Measurements from ENCODE around the gene PRDM12.

The PRDM12 gene

DNA sequence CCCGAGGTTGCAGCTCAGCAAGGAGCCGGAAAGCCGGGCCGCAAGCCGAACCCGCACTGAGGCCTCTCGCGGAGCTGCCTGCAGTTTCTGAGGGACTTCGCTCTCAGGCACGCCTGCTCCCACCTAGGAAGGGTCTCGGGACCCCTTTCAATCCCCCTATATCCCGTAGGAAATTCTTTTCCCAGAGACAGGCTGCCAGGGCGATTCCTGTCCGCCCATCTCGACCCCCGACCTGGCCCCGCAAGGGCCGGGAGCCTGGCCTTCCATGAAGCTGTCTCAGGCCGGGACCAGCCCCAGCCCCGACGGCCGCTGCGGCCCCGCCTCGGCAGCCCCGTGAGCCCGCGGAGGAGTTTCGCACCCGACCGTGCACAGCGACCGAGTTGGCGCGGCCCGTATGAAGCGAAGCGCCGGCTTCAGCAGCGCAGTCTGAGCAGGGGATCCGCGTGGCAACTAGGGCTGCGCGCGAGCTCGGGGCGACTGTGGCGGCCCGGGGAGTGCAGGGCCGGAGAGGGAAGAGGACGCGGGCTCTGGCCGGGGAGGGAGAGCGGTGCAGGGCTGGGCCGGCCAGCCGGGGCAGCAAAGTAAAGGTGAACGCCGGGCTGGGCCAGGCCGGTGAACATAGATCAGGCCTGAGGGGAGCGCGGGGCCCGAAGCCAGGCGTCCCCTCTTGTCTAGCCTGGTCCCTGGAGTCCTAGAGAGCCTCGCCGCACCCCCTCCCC is 977 bp upstream of the PRDM12 start:
- intact Hi-C loops (cut with DNase I), result no loop called here
- no peak for DNase-seq

DNA sequence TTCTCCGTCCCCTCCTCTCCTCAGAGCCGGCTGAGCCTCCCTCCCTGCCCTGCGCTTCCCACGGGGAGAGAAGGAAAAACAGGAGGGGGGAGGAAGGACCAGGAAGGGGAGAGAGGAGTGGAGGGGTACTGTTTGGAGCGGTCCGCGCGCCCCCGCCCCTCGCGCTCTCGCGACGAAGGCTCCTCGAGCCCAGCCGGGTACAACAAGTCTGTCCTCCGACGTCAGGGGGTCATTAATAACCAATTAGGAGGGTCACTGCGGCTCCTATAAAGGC is 480 bp upstream of the PRDM12 start:
- intact Hi-C loops (cut with DNase I), result no loop called here
- no peak for DNase-seq

DNA sequence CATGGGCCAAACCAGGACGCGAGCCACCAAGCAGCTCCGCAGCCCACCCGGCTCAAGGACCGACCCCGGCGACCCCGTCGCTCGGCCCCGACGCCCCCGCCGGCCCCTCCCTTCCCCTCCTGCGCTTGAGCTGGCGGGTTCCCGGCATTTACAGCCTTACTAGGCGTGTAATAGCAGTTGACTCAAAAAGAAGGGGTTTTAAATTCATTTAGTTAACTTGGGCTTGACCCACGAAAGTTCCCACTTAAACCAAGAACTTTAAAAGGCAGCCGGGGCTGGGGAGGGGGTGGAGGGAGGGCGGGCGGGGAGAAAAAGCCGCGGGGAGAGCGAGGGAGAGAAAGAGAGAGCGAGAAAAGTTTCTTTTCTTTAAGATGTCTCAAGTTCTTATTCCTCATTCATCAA is 636 bp downstream of the PRDM12 start:
- intact Hi-C loops (cut with DNase I), result no loop called here
- no peak for DNase-seq

DNA sequence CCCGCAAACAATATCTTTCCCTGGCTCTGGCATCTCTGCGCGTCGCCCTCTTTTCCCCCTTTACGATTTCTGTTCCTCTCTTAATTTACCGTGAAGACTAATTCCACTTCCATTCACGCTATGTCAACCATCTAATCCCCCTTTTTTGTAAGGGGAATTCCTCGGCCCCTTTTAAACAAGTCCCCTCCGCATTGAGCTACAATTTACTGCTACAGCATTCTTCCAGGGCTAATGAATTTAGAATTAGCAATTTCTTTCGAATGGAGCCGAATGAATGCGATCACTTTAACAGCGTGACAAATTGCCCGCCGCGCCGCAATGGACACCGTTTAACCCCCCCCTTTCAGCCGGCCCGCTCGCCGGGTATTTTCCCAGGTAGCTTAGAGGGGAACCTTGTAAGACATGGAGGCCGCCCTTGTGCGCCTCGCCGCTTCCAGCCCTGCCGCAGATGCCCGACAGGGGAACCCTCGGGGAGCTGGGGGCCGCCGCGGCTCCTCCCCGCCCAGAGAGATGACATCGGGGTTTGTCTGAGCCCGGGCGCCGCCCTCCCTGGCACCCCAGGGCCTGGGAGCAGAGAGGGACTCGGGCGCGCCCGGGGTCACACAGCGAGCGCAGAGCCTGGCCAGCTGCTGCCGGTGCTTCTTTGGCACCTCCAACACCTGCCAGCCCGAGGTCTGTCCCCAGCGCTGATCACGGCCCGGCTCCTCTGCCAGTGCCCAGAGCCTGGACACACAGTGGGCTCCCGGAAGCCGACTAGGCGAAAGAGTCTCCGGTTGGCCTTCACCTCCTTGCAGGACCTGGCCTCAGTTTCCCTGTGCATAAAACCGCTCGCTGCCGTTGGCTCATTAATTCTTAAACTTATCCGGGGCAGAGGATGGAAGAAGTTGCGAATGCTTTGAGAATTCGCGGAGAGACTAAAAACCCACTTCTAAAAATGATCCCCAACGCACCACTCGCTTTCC is 1.3 kb downstream of the PRDM12 start:
- no peak for DNase-seq
- intact Hi-C loops (cut with DNase I), result no loop called here

DNA sequence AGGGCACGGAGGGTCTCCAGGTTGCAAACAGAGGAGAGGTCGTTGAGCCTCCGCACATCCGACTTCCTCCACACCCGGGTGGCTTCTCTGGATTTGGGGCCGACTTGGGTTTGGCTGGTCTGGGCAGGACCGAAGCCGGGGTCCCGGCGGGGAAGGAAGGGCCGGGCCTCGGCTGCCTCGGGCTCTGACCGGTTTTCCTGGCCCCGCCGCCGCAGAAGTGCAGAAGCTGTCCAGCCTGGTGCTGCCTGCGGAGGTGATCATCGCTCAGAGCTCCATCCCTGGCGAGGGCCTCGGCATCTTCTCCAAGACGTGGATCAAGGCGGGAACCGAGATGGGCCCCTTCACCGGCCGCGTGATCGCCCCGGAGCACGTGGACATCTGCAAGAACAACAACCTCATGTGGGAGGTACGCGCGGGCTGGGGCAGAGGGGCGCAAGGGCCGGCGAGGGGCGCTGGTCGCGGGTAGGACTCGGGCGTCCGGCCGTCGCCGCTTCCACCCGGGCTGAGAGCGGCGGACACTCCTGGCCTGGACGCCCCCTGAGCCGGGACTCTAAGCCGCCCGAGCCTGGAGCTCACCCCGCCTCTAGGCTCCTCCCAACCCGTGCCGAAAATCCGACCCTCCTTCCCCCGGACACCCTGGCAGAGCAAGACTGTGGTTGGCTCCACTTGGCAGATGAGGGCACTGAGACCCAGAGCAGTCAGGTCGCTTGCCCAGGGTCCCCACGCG is 2.2 kb downstream of the PRDM12 start:
- no peak for DNase-seq
- intact Hi-C loops (cut with DNase I), result no loop called here

DNA sequence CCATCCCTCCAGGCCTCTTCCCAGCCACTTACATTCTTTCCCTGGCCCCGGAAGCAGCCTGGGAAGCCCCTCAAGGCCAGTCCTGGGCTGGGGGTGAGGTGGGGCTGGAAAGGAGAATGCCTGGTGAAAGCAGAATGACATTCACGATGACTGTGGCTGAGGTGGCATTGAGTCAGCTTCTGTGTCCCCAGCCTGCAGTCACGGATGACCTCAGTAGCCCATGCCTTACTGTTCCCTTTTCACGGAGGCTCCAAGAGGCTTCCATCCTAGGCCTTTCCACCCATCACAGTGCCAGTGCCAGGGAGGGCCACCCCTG is 2.7 kb downstream of the PRDM12 start:
- intact Hi-C loops (cut with DNase I), result no loop called here
- no peak for DNase-seq

DNA sequence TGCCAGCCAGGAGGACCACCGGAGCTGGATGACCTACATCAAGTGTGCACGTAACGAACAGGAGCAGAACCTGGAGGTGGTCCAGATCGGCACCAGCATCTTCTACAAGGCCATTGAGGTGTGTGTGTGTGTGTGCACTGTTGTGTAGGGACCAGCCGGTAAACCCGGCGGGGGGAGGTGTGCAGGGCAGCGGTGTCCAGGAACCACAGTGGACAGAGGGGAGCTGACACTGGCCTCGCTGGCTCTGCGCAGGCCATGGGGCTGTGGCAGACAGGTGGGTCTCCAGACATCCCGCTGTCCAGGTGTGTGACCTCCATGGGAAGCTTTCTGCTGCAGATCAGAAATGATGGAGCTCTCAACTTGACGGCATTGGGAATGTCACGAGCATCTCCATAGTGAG is 3.8 kb downstream of the PRDM12 start:
- DNase-seq, result no peak
- intact Hi-C loops (cut with DNase I), result no loop called here

DNA sequence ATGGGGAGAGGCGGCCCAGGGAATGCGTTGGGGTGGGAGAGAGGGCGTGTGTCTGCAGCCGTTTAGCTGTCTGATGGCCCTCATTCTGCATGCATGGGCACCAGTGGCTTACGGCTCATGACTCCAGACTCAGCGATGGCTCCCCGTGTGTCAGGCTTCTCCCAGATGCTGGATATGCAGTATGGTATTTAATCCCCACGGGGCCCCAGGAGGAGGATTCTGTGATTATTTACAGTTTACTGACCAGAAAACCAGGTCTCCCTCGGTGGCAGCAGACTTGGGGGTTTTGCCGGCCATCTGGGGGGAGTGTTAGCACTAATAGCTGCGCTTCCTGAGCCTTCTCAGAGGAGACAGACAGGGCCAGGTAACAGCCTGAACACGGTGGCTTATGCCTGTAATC is 4.3 kb downstream of the PRDM12 start:
- no peak for DNase-seq
- intact Hi-C loops (cut with DNase I), result no loop called here

DNA sequence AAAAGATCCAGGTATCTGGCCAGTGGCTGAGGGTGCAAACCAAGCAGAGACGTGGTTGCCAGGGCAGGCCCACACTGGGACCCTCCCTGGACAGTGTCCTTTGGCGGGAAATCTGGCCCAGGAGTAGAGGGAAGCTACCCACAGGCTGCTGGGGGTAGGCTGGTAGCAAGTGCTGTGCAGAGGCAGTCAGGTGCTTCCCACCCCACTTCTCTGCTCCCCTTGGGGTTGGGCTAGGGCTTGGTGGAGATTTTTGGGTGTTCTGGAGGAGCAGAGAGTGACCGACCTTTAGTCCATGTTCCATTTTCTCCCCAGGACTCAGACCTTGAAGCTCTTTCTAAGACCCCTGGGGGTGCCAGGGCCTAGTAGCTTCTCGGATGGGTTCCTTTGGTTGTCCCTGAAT is 5.6 kb downstream of the PRDM12 start:
- DNase-seq, result no peak
- intact Hi-C loops (cut with DNase I), result no loop called here

DNA sequence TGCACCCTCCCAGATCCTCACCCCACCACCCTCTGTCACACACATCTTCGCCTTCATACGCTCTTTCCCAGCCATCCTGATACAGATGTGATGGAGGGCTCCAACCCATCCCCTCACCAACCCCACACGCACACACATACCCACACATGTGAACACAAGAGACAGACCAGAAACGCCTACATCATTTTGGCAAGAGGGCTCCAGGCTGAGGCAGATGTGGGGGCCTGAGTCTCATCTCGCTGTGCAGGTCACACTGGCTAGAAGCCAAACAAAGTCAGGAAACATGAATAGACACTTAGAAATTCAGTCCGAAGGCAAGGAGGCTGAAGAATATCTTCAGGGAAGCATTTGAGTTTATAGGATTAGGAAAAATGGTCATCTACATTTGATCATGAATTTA is 6.2 kb downstream of the PRDM12 start:
- intact Hi-C loops (cut with DNase I), result no loop called here
- DNase-seq, result no peak

DNA sequence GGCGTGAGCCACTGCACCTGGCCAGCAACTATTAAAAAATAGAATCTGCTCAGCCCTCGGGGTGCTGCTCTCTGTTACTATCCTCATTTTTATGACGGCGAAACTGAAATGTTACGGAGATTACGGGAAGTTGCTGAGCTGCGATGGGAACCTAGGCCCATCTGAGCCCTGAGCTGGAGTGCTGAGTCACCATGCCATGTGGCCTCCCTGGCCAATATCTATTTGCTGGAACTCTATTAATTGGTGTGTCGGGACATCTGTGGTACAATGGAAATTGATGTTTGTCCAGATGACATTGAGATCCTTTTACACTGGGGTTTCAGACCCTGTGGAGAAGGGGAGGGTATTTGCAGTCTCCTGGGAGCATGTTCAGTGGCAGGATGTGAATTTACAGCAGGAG is 8.1 kb downstream of the PRDM12 start:
- intact Hi-C loops (cut with DNase I), result no loop called here
- DNase-seq, result no peak

DNA sequence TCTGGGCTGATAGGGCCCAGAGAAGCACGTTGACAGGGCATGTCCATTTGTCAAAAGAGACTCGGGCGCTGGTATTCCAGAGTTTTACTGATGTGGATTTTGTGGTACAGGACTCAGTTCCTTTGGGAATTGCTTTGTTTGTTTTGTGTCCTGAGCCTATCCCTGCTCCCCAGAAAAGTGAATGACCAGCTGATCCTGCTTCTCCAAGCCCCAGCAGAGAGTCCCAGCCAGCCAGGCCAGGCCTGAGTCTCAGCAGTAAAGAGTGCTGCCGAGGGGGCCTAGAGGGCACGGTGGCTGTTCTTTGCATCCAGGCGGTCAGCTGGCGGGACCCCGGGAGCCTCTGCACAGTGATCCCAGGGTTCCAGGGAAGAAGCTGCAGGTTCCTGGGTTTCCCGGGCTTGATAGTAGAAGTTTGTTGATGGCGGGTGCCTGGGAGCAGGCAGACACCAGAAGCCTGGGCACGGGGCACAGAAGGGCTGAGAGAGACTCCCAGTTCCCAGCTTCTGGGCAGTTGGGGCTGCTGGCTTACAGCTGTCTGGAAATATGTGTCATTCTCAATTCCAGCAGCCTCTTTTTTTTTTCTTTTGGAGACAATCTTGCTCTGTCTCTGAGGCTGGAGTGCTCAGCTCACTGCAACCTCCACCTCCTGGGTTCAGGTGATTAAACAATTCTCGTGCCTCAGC is 8.7 kb downstream of the PRDM12 start:
- DNase-seq, result no peak
- intact Hi-C loops (cut with DNase I), result no loop called here

DNA sequence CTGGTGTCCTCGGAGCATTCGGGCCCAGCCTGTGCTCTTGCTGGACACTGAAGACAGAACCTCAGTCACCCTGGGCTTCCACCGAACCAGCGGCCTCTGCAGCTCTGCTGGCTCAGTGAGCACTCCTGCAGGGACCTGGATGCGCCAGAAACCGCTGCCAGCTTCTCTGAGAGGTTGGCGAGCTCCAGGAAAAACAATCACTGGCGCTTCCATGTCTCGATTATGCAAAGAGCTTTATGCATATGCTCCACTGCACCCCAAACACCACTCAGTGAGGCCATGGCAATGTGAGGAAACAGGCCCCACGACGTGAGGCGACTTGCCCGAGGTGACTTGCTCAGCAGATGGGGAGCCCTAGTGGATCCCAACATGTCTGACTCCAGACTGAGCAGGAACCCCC is 11.0 kb downstream of the PRDM12 start:
- no peak for DNase-seq
- intact Hi-C loops (cut with DNase I), result no loop called here

DNA sequence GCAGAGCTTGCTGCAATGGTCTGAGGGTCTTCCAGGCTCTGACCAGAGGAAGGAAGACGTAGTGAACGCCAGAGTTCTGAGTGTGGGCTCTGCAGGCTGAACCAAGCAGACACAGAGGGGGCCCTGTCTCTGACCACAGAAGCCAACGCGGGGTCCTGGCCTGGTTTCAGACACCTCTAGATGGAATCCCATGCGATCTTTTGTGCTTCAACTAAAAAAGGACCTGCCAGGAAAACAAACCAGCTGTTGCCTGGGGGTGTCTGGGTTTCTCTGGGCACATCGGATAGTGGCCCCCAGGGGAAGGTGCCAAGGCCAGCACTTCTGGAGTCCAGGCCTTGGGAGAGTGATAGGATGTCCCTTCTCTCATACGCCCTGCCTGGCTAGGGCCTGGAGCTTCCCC is 12.9 kb downstream of the PRDM12 start:
- intact Hi-C loops (cut with DNase I), result no loop called here
- DNase-seq, result no peak

DNA sequence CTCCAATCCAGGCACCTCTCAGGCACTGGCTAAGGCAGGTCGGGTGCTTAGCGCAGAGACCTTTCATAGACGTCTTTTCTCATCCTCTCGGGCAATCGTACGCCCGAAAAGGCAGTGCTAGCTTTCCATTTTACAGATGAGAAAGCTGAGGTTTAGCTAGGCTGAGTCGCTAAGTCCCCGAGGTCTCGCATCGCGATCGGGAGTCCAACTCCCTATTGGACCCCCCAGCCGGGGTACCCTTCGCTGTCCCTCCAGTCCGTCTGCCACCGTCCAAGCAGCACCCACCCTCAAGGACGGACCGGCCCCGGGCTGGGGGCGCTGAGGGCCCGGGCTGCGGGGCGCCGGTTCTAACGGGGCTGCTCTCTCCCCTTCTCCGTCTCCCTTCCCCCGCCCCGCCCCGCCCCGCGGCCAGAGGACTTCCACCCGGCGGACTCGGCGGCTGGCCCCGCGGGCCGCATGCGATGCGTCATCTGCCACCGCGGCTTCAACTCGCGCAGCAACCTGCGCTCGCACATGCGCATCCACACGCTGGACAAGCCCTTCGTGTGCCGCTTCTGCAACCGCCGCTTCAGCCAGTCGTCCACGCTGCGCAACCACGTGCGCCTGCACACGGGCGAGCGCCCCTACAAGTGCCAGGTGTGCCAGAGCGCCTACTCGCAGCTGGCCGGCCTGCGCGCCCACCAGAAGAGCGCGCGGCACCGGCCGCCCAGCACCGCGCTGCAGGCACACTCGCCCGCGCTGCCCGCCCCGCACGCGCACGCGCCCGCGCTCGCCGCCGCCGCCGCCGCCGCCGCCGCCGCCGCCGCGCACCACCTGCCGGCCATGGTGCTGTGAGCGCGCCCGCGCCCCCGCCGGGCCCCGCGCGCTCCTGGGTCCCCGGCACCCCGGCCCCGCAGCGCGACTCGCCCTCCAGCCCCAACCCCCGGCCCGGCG is 16.7 kb downstream of the PRDM12 start:
- intact Hi-C loops (cut with DNase I), result loop anchor here (10.0 kb wide), 1 partner anchor 96 kb away; no protein-coding TSS in a partner anchor
- DNase-seq, result peak; percentile 37 to 96 (median 77)

DNA sequence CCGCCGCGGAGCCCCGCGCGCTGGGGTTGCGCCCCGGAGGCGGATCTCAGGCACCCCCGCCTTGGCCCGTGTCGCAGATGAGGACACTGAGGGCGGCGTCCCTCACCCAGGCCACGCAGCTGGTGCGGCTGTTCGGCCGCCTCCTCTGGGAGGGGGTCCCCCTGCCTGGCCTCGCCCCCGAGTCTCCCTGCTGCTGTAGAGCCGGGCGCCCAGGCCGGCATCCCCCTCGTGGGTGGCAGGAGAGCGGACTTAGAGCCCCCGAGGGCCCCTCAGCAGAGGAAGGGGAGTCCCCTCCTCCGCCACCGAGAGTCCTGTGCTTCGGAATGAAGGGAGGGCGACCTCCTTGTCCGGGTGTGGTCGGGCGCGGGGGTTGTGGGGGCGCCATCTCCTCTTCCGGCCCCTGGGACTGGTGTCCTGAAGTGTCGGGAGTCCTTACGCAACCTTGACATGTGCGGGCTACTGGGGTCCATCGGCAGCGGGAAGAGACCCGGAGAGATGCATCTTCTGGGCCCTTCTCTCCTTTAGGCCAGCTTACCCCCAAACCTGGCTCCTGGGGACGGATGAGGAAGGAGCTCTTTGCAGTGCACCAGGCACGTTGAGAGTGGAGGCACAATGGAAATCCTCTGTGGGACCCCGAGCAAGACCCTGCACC is 17.5 kb downstream of the PRDM12 start:
- DNase-seq, result peak in 3 of 10 donors; percentile 27 to 87 (median 74)
- intact Hi-C loops (cut with DNase I), result loop anchor here (1.0 to 10.0 kb wide), 2 partner anchors 97 to 221 kb away; no protein-coding TSS in a partner anchor

DNA sequence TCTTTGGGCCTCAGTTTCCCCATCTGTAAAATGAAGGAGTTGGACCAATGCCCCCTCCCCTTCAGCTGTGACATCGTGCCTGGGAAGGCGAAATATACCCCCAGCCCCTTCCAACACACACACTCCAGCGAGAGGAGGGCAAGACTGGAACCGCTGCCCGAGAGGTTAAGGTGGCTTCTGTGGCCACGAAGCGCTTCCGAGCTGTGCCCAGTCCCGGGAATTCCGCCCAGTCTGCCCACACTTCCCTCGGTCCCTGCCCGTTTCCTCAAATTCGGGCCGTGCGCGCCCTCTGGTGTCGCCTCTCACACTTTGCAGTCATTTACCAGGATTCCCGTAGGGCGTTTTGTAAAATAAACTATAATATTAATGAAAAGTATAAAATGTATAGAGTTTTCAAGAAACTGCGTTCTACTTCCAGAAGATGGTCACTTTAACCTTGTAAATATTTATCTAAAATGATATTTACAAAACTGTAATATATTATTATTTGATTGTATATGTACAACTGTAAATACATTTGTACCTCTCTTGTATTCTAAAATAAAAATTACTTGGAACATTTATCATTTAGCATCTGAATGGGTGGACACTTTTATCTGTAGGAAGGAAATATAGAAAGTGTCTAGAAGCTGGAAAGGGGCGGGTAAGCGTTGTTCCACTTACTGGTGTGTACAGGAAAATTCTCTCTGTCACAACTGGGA is 18.2 kb downstream of the PRDM12 start:
- peak; percentile 78 to 97 (median 86) for DNase-seq
- intact Hi-C loops (cut with DNase I), result loop anchor here (1.0 to 10.0 kb wide), 2 partner anchors 98 to 221 kb away; no protein-coding TSS in a partner anchor

DNA sequence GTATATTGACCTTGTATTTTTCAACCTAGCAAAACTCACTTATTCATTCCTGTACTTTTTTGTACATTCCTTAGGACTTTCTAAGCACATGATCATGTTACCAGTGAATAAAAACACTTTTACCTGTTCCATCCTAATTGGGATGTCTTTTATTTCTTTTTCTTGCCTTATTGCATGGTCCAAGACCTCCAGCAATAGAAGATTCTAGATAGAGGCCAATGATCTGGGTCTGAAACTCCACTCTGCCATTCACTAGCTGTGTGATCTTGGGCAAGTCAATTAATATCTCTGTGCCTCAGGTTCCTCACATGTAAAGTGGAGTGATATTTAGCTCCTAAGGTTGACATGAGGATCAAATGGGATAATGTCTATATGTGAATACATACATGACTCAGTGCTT is 20.7 kb downstream of the PRDM12 start:
- intact Hi-C loops (cut with DNase I), result loop anchor here (10.0 kb wide), 1 partner anchor 100 kb away; no protein-coding TSS in a partner anchor
- no peak for DNase-seq
